Stimulated activated CD4-positive, alpha-beta T cell treated with anti-CD3 and anti-CD28 coated beads, TNF-alpha, amount 100 ng/mL, for 48 hours (primary cell): Measurements from ENCODE around the gene ITGA8.
"Not testable (repeated sequence)": the region's sequence is repeated elsewhere in the genome, so short reads cannot be mapped to it uniquely, and the experiment has no call there.

Experiments
- DNase-seq, 3 donors: peaks; one replicate each; pipeline ENCODE4 v3.0.0-alpha.2; 2020; ENCODE audit warnings: low read depth in 3 of 3

The ITGA8 gene

DNA sequence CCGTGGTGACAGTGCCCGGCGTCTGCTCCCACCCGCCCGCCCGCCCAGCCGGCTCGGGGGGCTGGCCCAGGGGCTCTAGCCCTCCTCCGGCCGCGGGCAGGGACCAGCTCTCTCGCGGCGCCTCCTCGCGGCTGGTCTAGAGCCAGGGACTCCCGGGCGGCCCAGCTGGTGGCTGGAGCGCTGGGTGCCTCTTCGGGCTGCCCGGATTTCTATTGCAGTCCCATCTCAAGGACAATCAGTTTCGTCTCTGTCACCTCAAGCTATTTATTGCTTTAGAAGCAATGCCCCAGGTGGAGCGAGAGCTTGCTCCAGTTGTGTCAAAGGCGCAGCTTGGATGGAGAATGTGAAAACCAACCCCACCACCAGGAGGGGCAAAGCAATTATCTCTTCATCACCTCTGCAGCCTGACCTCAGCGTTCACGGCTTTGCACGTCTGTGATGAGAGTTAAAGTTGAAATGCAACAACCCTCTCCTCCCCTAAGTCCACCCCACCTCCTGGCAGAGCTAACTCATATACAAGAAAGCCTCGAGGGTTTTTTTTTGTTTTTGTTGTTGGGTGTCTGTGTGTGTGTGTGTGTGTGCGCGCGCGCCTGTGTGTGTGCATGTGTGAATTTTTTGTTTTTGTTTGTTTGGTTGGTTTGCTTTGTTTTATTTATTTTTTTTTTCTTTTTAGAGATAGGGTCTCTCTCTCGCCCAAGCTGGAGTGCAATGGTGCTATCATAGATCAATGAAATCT is at the start of gene ITGA8:
Gene ITGA8 (minus strand): TSS at position 24 of the 736 bp plus-strand sequence. CDS start 151 bp downstream, outside the sequence.
- no peak for DNase-seq

DNA sequence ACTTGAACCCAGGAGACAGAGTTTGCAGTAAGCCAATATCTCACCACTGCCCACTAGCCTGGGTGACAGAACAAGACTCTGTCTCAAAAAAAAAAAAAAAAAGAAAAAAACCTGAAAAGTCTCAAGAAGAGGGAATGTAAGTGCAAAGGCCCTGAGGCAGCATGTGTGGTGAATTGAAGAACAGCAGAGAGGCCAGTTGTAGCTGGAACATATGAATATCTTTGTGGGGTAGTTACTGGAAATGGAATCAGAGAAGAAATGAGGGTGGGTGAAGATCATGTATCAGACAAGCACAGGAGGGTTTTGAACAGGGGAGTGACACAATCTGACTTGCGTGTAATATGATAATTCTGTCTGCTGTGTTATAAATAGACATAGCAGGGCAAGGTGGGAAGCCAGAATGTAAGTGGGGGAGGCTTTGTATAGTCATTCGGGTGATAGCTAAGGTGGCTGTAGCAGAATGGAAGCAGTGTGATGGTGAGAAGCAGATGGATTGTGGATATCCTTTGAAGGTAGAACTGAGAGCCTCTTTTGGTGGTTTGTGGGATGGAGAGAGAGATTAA is 45.3 kb upstream of the ITGA8 start:
- no peak for DNase-seq

DNA sequence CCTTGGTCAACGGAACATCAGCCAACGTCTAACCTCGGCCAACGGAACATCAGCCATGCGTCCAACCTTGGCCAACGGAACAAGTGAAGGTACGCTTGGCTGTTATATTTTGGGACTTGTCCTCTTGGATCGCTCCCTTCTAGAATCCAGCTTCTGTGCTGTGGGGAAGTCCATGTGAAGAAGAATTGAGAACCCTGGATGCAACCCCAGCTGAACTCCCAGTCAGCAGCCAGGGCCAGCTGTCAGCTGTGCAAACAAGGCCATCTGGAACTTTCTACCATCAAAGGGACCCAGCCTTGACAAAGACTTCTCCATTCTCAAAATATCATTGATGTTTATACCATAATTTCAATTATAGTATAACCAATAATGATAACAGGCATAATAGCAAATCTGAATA is 43.3 kb upstream of the ITGA8 start:
- no peak for DNase-seq

DNA sequence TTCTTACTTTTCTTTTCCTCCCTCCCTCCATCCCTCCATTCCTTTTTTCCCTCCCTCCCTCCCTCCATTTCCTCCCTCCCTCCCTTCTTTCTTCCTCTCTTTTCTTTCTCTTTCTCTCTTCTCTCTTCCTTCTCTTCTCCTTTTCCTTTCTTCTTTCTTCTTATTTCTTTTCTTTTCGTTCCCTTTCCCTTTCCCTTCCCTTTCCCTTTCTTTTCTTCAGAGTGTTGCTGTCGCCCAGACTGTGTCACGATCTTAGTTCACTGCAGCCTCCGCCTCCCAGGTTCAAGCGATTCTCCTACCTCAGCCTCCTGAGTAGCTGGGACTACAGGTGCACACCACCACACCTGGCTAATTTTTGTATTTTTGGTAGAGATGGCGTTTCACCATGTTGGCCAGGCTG is 42.5 kb upstream of the ITGA8 start:
- not testable (repeated sequence) for DNase-seq

- not testable (repeated sequence) for DNase-seq
These were observed 41.5 kb upstream of the ITGA8 start for GRCh38 chr10:15761224-15761623.

- DNase-seq, result no peak
These were observed 41.0 kb upstream of the ITGA8 start for GRCh38 chr10:15760681-15761080.

GRCh38 chr10:15759265-15759664 is 39.5 kb upstream of the ITGA8 start:
- no peak for DNase-seq

DNA sequence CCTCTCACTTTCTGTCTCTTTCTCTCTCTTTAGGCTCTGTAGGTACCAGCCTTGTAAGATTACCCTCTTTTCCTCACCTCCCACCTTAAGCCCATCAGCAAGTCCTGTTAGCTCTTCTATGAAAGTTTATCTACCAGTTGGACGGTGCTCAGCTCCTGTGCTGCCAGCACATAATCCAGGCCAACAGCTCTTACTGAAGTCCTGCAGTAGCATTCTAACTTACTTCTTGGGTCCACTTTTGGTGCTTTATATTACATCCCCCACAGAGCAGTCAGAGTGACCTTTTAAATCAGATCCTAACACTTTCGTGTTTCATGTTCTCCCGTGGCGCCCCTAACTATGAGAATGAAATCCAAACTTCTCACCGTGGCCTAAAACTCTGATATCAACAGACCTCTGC is 38.9 kb upstream of the ITGA8 start:
- no peak for DNase-seq

GRCh38 chr10:15754937-15755336 is 35.2 kb upstream of the ITGA8 start:
- DNase-seq, result no peak

DNA sequence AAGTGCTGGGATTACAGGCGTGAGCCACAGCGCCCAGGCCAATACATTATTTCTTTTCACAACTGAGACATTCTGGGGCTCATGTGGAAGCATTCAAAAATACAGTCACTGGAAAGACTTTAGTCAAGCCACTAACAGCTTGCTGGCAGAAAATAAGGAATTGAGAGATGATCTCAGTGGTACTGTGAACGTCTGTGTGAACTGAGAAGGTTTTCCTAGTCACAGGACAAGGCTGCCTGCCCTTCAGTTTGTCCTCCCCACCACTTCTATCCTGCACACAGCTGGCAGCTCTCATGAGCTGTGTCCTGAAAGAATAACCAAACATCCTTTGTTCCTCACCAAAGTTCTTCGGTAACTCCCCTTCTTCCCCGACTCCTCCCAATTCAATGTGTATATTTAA is 31.3 kb upstream of the ITGA8 start:
- no peak for DNase-seq

DNA sequence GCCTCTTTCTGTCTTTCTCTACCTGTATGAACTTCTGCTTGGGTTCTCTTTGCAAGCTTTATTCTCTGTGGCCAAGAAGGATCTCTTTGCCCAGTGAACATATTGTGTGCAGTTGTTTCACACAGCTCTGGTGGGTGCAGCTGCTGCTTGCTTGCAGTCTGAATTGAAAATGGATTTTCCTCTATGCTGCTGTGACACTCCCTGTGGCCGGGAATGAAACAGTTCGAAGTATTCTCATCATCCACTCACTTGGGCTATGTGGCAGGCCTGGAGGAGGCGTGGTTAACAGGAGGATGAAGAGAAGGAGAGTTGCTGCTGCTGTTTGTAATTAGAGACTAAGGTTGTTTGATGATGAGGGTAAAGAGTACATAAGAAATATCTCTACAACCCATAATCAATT is 28.4 kb upstream of the ITGA8 start:
- DNase-seq, result no peak

DNA sequence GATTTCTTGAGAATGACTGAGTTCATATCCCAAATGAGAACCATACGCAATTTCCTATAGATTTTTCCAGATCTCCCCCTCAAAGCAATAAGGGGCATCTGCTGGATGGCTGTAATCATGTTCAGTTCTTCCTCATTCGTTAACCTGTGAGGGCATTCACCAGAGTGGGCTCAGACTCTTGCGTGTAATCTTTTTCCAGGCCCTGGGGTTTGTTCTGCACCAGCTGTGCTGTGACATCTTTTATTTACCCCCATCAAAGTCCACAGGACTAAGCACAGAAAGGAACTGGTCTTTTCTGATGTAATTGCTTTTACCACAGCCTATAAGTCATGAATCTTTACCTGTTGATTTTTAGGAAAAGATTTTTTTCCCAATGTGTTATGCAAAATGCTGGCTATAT is 27.9 kb upstream of the ITGA8 start:
- no peak for DNase-seq

DNA sequence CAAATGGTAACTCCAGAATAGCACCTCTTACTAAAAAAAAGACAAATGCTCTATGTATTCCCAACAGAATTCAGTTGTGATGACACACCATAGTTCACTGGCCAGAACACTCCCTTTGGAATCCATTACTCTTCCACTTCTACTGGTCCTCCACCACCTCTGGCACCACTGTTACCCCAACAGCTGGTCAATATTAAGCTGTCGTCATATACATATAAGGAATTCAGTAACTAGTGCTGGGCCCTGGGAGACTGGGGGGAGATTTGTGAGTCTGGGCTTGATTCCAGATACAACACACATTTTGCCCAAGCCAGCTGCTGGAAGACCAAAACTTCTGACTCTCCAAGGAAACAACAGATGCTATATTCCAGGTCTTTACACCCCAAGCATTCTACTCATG is 26.0 kb upstream of the ITGA8 start:
- DNase-seq, result no peak

GRCh38 chr10:15744217-15744865 is 24.6 kb upstream of the ITGA8 start:
- peak in 2 of 3 donors; percentile 10 to 41 for DNase-seq

DNA sequence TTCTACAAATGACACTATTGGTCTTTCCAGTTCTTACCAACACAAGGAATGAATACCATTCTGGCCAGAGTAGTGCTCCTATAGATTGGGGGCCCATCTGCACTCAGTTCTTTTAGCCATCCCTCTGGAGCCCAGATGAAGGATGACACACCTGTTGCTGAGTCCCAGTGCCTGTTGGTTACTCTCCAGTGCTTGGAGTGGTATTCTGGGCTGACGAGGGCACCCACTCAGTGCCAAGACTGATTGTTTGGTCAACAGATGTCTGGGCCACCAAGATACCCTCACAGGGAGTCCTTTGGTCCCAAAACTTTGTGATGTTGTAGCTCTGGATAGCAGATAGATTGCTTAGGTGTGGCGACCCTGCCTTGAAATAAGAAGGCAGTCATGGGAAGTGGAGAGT is 23.7 kb upstream of the ITGA8 start:
- no peak for DNase-seq

DNA sequence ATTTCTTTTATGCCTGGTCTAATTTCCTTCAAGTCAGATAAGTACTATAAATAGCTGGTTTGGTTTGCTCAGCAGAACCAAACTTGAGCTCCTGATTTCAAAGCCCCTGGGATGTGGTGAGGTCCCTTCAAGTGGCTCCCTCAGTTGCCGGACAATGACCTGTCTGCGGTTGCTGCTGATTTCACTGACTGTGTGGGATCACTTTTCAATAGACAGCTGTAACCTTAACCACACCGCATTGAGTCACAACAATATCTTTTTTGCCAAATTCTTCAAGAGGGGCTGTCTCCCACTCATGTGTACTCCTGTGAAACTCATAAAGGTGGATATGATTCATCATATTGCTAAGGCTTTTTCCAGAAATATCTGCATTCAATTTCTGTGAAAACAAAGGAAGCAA is 23.1 kb upstream of the ITGA8 start:
- DNase-seq, result no peak

DNA sequence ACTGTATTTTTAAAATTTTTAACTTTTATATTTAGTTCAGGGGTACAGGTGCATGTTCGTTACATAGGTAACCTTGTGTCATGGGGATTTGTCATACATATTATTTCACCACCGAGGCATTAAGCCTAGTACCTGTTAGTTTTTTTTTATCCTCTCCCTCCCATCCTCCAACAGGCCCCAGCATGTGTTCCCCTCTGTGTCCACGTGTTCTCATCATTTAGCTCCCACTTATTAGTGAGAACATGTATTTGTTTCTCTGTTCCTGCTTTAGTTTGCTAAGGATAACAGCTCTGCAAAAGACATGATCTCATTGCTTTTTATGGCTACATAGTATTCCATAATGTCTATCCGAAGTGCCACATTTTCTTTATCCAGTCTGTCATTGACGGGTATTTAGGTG is 22.4 kb upstream of the ITGA8 start:
- no peak for DNase-seq

DNA sequence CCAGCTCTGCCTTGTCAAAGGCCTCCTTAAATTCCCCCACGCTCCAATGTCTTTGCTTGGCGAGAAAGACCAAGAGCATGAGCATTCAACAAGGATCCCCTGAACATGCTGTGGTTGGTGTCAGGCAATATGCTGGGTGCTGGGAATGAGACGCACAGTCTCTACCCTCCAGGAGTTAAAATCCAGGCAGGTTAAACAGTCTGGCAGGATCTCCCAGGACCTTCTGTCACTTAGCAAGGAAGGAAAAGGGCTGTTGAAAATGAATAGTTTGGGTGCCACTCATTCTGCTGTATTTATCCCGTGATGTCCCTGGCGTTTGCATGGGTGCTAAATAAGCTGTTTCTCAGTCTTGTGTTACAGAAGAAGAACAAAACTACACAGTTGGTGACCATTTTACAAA is 21.9 kb upstream of the ITGA8 start:
- no peak for DNase-seq

GRCh38 chr10:15740261-15740660 is 20.5 kb upstream of the ITGA8 start:
- DNase-seq, result no peak

- no peak for DNase-seq
These were observed 19.7 kb upstream of the ITGA8 start for GRCh38 chr10:15739254-15739970.

GRCh38 chr10:15738270-15738925 is 18.7 kb upstream of the ITGA8 start:
- DNase-seq, result no peak

DNA sequence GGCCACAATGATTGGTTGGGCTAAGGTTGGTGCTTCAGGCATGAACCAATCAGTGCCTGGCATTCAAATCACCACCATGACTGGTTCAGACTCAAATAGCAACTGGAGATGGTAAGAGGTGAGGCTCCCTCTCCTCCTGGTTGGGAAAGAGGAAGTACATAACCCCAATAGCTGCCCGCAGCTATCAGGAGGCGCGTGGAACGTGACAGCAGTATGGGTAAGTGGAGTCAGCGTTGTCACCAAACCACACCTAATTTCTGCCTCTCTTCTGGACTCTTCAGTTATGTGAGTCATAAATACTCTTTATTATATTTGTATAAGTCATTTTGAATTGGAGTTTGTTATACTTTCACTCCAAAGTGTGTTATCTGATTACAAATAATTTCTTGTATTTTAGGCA is 17.9 kb upstream of the ITGA8 start:
- no peak for DNase-seq
